AG04449 (cell line): Measurements from ENCODE around the gene TBC1D32.
"Not testable (repeated sequence)": the region's sequence is repeated elsewhere in the genome, so short reads cannot be mapped to it uniquely, and the experiment has no call there.

ENCODE experiments used
- CTCF ChIA-PET: fragments of 350-600 bp; formaldehyde crosslinking; extraction: SDS; loops from one replicate; lab custom pipeline; 2021; ENCODE audit warnings: antibody characterized with exemption; lab: Yijun Ruan, JAX
- POLR2A ChIA-PET: fragments of 400-600, 350-600 bp; formaldehyde crosslinking; extraction: SDS; loops from one replicate; lab custom pipeline; 2020; ENCODE audit warnings: antibody characterized with exemption, inconsistent platforms; lab: Yijun Ruan, JAX
- DNase-seq: peaks from one replicate; pipeline ENCODE4 v3.0.0-alpha.2; 2010; ENCODE audit warnings: low read depth, low spot score
- H3K4me3 ChIP-seq: 2 replicates; pipeline ENCODE4 v1.5.1; 2011; ENCODE audit warnings: low read depth, mild to moderate bottlenecking, control low read depth, low read length
- TF ChIP-seq, protein P1 (sequence below): IDR thresholded peaks from one replicate; pipeline ENCODE4 v1.5.1; 2011; ENCODE audit warnings: mild to moderate bottlenecking, moderate library complexity, low read length, control low read depth, inconsistent platforms; ENCODE audit not compliant: insufficient read depth; ENCODE audit errors: missing control alignments

TBC1D32 gene

DNA sequence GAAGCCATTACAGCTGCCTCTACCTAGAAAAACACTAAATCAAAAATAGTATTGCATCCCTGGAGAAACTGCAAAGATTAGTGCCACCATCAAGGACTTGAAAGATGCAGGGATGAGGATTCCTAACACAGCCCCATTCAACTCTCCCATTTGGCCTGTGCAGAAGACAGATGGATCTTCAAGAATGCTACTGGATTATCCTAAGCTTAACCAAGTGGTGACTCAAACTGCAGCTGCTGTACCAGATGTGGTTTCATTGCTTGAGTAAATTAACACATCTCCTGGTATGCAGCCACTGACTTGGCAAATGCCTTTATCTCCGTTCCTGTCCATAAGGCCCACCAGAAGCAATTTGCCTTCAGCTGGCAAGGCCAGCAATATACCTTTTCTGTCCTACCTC lies 117.4 kb downstream of the TBC1D32 start:
- POLR2A ChIA-PET = no interaction called here
- CTCF ChIA-PET = interaction anchor here (1.2 to 1.6 kb wide), 2 partner anchors 162 to 184 kb away, joined by 3 to 4 read pairs; no protein-coding TSS in a partner anchor
- TF ChIP-seq, protein P1, sequence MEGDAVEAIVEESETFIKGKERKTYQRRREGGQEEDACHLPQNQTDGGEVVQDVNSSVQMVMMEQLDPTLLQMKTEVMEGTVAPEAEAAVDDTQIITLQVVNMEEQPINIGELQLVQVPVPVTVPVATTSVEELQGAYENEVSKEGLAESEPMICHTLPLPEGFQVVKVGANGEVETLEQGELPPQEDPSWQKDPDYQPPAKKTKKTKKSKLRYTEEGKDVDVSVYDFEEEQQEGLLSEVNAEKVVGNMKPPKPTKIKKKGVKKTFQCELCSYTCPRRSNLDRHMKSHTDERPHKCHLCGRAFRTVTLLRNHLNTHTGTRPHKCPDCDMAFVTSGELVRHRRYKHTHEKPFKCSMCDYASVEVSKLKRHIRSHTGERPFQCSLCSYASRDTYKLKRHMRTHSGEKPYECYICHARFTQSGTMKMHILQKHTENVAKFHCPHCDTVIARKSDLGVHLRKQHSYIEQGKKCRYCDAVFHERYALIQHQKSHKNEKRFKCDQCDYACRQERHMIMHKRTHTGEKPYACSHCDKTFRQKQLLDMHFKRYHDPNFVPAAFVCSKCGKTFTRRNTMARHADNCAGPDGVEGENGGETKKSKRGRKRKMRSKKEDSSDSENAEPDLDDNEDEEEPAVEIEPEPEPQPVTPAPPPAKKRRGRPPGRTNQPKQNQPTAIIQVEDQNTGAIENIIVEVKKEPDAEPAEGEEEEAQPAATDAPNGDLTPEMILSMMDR = no peak
- peak; percentile 7 for DNase-seq
- H3K4me3 ChIP-seq = no peak overlapping the region

DNA sequence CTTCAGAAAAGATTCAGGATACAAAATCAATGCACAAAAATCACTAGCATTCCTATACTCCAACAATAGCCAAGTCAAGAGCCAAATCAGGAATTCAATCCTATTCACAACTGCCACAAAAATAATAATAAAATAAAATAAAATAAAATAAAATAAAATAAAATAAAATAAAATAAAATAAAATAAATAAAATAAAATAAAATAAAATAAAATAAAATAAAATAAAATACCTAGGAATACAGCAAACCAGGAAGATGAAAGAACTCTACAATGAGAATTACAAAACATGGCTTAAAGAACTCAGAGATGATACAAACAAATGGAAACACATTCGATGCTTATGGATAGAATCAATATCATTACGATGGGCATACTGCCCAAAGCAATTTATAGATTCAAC lies 120.9 kb downstream of the TBC1D32 start:
- POLR2A ChIA-PET, H3K4me3 ChIP-seq, DNase-seq, CTCF ChIA-PET: not testable (repeated sequence)

DNA sequence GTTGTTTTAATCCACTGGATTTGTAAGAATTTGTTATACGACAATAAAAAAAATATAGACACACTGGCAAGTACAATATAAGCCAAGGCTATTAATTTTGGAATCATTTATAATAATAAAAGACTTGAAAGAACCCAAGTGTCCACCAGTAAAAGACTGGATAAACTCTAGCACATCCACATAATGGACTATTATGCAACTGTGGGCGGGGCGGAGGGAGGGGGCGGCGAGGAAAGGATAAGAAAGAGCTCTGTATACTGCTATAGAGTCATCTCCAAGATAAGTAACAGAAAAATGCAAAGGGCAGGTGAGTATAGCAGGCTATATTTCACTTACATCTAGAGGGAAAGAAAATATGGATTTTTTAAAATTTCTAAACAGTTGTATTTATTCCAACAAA lies 123.3 kb downstream of the TBC1D32 start:
- CTCF ChIA-PET = no interaction called here

DNA sequence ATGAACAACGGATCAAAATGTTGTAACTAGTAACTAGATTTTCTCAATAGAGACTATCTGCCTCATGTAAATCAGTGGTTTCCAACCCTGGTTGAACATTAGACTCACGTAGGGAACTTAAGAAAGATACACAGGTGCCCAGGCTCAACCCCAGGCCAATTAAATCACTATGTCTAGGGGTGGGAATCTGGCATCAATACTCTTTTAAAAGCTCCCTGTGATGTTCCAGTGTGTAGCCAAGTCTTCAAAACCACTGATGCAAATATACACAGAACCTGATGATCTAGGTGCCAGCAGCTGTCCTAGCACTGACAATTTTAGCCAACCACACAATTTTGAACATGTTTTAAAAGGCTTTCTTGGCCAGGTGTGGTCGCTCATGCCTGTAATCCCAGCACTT lies 128.7 kb downstream of the TBC1D32 start:
- CTCF ChIA-PET = no interaction called here
- DNase-seq = no peak
- TF ChIP-seq, protein P1 = no peak
- H3K4me3 ChIP-seq = no peak overlapping the region
- POLR2A ChIA-PET = no interaction called here

More for the DNA sequence above, 123.3 kb downstream of the TBC1D32 start:
- DNase-seq = no peak
- POLR2A ChIA-PET = no interaction called here
- H3K4me3 ChIP-seq = no peak overlapping the region
- TF ChIP-seq, protein P1 = no peak

DNA sequence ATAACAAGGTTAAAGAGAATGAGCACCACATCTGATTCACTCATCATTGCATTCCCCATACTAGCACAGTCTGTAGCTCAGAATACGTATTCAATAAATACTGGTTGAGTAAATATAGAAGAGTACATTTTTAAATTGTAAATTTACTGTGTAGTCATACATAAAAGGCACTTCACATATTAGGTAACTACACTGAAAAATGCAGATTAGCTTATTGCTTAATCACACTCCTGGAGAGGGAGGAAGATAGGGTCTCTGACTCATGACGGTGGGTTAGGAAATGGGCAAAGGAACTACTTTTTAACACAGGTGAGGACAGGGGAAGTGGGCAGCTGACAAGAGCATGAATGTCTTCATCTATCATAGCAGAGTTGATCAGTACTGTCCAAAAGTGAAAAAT lies 133.2 kb downstream of the TBC1D32 start:
- TF ChIP-seq, protein P1 = no peak
- ChIA-PET POLR2A (no interaction called here), CTCF (no interaction called here)
- no peak overlapping the region for H3K4me3 ChIP-seq
- DNase-seq = no peak

DNA sequence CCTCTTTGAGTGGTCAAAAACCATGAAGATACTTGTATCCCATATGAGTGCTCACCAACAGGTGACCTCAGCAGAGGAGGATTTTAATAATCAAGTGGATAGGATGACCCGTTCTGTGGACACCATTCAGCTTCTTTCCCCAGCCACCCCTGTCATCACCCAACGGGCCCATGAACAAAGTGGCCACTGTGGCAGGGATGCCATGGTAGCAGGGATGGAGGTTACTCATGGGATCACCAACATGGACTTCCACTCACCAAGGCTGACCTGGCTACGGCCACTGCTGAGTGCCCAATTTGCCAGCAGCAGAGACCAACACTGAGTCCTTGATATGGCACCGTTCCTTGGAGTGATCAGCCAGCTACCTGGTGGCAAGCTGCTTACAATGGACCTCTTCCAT lies 138.2 kb downstream of the TBC1D32 start:
- DNase-seq, H3K4me3 ChIP-seq, CTCF ChIA-PET, POLR2A ChIA-PET: not testable (repeated sequence)

DNA sequence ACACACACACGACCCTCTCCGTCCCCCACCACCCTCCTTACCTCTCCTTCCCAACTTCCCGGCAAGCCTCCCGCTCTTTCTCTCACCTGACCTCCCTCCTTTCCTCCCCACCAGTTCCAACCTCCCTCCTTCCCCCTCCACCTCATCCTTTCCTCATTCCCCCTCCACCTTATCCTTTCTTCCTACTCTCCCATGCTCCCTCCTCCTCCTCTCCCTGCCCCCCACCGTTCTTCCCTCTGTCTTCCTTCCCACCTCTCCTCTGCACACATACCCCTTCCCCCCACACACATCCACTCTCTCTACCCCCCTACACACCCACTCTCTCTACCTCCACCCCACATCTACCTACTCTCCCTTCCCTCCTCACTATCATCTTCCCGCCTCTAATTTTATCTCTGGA lies 144.2 kb downstream of the TBC1D32 start:
- CTCF ChIA-PET = no interaction called here
- no peak overlapping the region for H3K4me3 ChIP-seq
- POLR2A ChIA-PET = no interaction called here
- TF ChIP-seq, protein P1 = no peak
- no peak for DNase-seq
